Trophoblast cell (in vitro differentiated cells and primary cell): ENCODE data around the gene CSRP2.

Experiments used
- DNase-seq, 2 donors: peaks; one replicate each; pipeline ENCODE4 v3.0.0-alpha.2; 2016
- H2AFZ ChIP-seq: 2 replicates; pipeline ENCODE4 v1.6.1; 2013; ENCODE audit warnings: low read length, moderate library complexity, mild to moderate bottlenecking; ENCODE audit not compliant: insufficient read depth, poor library complexity
- H2AK5ac ChIP-seq: 2 replicates; pipeline ENCODE4 v1.6.1; 2013; ENCODE audit warnings: mild to moderate bottlenecking, low read length
- H2BK120ac ChIP-seq: 2 replicates; pipeline ENCODE4 v1.6.1; 2013; ENCODE audit warnings: low read length, mild to moderate bottlenecking, moderate library complexity; ENCODE audit not compliant: insufficient read depth, poor library complexity
- H2BK12ac ChIP-seq: 2 replicates; pipeline ENCODE4 v1.6.1; 2013; ENCODE audit warnings: mild to moderate bottlenecking, low read length, moderate library complexity
- H2BK5ac ChIP-seq: 2 replicates; pipeline ENCODE4 v1.6.1; 2013; ENCODE audit warnings: low read length, low read depth, moderate library complexity, mild to moderate bottlenecking; ENCODE audit not compliant: poor library complexity
- H3K14ac ChIP-seq: 2 replicates; pipeline ENCODE4 v1.6.1; 2013; ENCODE audit warnings: mild to moderate bottlenecking, low read length
- H3K18ac ChIP-seq: 2 replicates; pipeline ENCODE4 v1.6.1; 2013; ENCODE audit warnings: mild to moderate bottlenecking, low read length
- H3K23ac ChIP-seq: 2 replicates; pipeline ENCODE4 v1.6.1; 2013; ENCODE audit warnings: low read length
- H3K27ac ChIP-seq: 2 replicates; pipeline ENCODE4 v1.5.1; 2013; ENCODE audit warnings: low read depth, mild to moderate bottlenecking, inconsistent platforms, low read length, moderate library complexity
- H3K27me3 ChIP-seq: 2 replicates; pipeline ENCODE4 v1.6.1; 2013; ENCODE audit warnings: inconsistent platforms, mild to moderate bottlenecking, low read length, moderate library complexity; ENCODE audit not compliant: insufficient read depth
- H3K36me3 ChIP-seq, 2 experiments: 1 replicate in 1 of 2; 2 replicates in 1 of 2; pipeline ENCODE4 v1.6.1; 2013; ENCODE audit warnings: low read length in 2 of 2, mild to moderate bottlenecking in 2 of 2, moderate library complexity in 1 of 2; ENCODE audit not compliant: insufficient read depth in 2 of 2, control insufficient read depth in 1 of 2
- H3K4ac ChIP-seq: 2 replicates; pipeline ENCODE4 v1.6.1; 2013; ENCODE audit warnings: low read depth, mild to moderate bottlenecking, low read length, moderate library complexity
- H3K4me1 ChIP-seq, 2 experiments: 1 replicate in 1 of 2; 2 replicates in 1 of 2; pipeline ENCODE4 v1.6.1; 2013; ENCODE audit warnings: low read length in 2 of 2, mild to moderate bottlenecking in 2 of 2, moderate library complexity in 1 of 2; ENCODE audit not compliant: insufficient read depth in 2 of 2, control insufficient read depth in 1 of 2
- H3K4me2 ChIP-seq: 2 replicates; pipeline ENCODE4 v1.6.1; 2013; ENCODE audit warnings: inconsistent platforms, mild to moderate bottlenecking, low read length, moderate library complexity
- H3K4me3 ChIP-seq: 2 replicates; pipeline ENCODE4 v1.5.1; 2013; ENCODE audit warnings: mild to moderate bottlenecking, low read depth, low read length, inconsistent platforms
- H3K79me1 ChIP-seq: one replicate; pipeline ENCODE4 v1.6.1; 2013; ENCODE audit warnings: low read length
- H3K79me2 ChIP-seq: 2 replicates; pipeline ENCODE4 v1.6.1; 2013; ENCODE audit warnings: low read length, mild to moderate bottlenecking; ENCODE audit not compliant: control insufficient read depth, insufficient read depth, poor library complexity
- H3K9ac ChIP-seq: 2 replicates; pipeline ENCODE4 v1.6.1; 2013; ENCODE audit warnings: mild to moderate bottlenecking, low read length
- H3K9me3 ChIP-seq: 2 replicates; pipeline ENCODE4 v1.6.1; 2013; ENCODE audit warnings: low read depth, mild to moderate bottlenecking, control low read depth, inconsistent platforms, low read length; ENCODE audit not compliant: insufficient read depth
- H4K12ac ChIP-seq: 2 replicates; pipeline ENCODE4 v1.6.1; 2013; ENCODE audit warnings: low read depth, mild to moderate bottlenecking, low read length, moderate library complexity
- H4K8ac ChIP-seq: 2 replicates; pipeline ENCODE4 v1.6.1; 2013; ENCODE audit warnings: low read depth, mild to moderate bottlenecking, low read length, moderate library complexity
- H4K91ac ChIP-seq: one replicate; pipeline ENCODE4 v1.6.1; 2013; ENCODE audit warnings: low read depth, mild to moderate bottlenecking, low read length, moderate library complexity
- WGBS: extraction: QIAGEN DNeasy Blood & Tissue Kit; methylation state at CpG from one replicate; pipeline ENCODE4 v1.1.7; 2013; ENCODE audit warnings: missing lambda C conversion rate; ENCODE audit not compliant: insufficient read length, insufficient coverage; ENCODE audit errors: extremely low coverage; 5-methylcytosine and 5-hydroxymethylcytosine counted together

CSRP2 gene

DNA sequence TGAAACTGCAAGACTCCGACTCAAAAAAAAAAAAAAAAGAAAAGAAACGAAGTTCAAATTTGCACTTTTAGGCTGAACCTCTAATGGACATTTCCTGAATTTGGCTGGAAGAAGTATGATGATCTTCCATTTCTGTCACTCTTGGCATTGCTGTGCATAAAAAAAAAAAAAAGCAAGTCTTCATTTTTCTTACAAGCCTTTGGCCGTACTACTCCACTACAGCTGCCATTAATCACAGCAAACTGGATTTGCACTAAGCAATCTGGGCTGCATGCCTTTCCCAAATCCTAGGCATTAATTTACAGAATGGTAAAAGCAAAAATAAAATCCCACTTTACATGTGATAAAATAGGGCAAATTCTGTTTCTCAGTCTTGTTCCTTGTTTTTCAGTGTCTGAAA lies 7.1 kb downstream of the CSRP2 start:
- no peaks in the 10 kb centered on the region for H3K9me3 ChIP-seq
- H3K79me1 ChIP-seq, result no peaks in the 10 kb centered on the region
- no peak overlapping the region for H2BK12ac ChIP-seq
- H4K91ac ChIP-seq, result no peak overlapping the region
- no peak for DNase-seq
- no peak overlapping the region for H2AFZ ChIP-seq
- H3K36me3 ChIP-seq, result no peaks in the 10 kb centered on the region
- no peak overlapping the region for H3K23ac ChIP-seq
- no peak overlapping the region for H2BK5ac ChIP-seq
- no peak overlapping the region for H3K4ac ChIP-seq
- H3K4me2 ChIP-seq, result no peak overlapping the region
- no peak overlapping the region for H2AK5ac ChIP-seq
- H3K9ac ChIP-seq, result no peak overlapping the region
- H2BK120ac ChIP-seq, result no peak overlapping the region
- H3K27me3 ChIP-seq, result no peaks in the 10 kb centered on the region
- no peak overlapping the region for H3K4me3 ChIP-seq
- WGBS, result no CpG with 5 or more reads among the region's 3 CpGs
- no peaks in the 10 kb centered on the region for H3K4me1 ChIP-seq
- H3K18ac ChIP-seq, result no peak overlapping the region
- no peak overlapping the region for H4K8ac ChIP-seq
- no peak overlapping the region for H3K14ac ChIP-seq
- no peaks in the 10 kb centered on the region for H3K79me2 ChIP-seq
- no peak overlapping the region for H4K12ac ChIP-seq
- no peak overlapping the region for H3K27ac ChIP-seq

GRCh38 chr12:76871082-76871481 lies 7.7 kb downstream of the CSRP2 start:
- Histone ChIP-seq H3K79me2 (no peaks in the 10 kb centered on the region), H2BK5ac (no peak overlapping the region), H3K18ac (no peak overlapping the region), H2AK5ac (no peak overlapping the region), H3K4me3 (no peak overlapping the region), H3K36me3 (no peaks in the 10 kb centered on the region), H3K4me2 (no peak overlapping the region), H4K12ac (no peak overlapping the region), H3K9ac (no peak overlapping the region), H3K9me3 (no peaks in the 10 kb centered on the region), H3K14ac (no peak overlapping the region), H2BK12ac (no peak overlapping the region), H4K8ac (no peak overlapping the region), H3K23ac (no peak overlapping the region), H3K27me3 (no peaks in the 10 kb centered on the region), H2BK120ac (no peak overlapping the region), H3K27ac (no peak overlapping the region), H3K4ac (no peak overlapping the region), H4K91ac (no peak overlapping the region), H3K79me1 (no peaks in the 10 kb centered on the region), H2AFZ (no peak overlapping the region), H3K4me1 (no peaks in the 10 kb centered on the region)
- DNase-seq, result no peak
- WGBS, result no CpG with 5 or more reads among the region's 2 CpGs

DNA sequence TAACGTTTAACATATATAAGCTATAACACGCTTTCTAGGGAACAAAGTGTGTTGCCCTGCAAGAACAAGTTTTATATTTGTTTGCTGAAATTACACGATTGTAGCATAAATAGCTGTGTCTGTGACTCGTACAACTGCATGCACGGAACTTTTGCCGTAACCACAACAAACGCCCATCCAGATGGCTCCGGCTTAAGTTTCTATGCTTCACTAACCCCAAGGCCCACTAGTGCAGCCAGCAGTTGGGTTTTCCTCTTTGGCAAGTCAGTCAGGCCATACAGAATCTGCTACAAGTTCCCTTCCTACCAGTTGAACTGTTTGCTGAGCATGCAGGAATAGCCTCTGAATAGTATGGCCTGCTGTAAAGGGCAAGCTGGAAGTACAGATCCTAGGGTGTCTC lies 12.1 kb downstream of the CSRP2 start:
- WGBS, result no CpG with 5 or more reads among the region's 8 CpGs
- no peak overlapping the region for H3K27ac ChIP-seq
- H3K4me3 ChIP-seq, result no peak overlapping the region
- H3K9me3 ChIP-seq, result no peaks in the 10 kb centered on the region
- H3K4me1 ChIP-seq, result peaks cover 0 to 5% of the 10 kb centered on the region in 2 experiments
- no peak overlapping the region for H3K9ac ChIP-seq
- H2AFZ ChIP-seq, result no peak overlapping the region
- H4K12ac ChIP-seq, result no peak overlapping the region
- no peak for DNase-seq
- no peak overlapping the region for H4K8ac ChIP-seq
- H3K36me3 ChIP-seq, result peaks cover 0 to 3% of the 10 kb centered on the region in 2 experiments
- H4K91ac ChIP-seq, result no peak overlapping the region
- no peak overlapping the region for H3K23ac ChIP-seq
- H2AK5ac ChIP-seq, result no peak overlapping the region
- H3K27me3 ChIP-seq, result no peaks in the 10 kb centered on the region
- H2BK120ac ChIP-seq, result no peak overlapping the region
- no peak overlapping the region for H3K4me2 ChIP-seq
- H3K18ac ChIP-seq, result no peak overlapping the region
- H3K79me2 ChIP-seq, result no peaks in the 10 kb centered on the region
- no peak overlapping the region for H3K14ac ChIP-seq
- H2BK12ac ChIP-seq, result no peak overlapping the region
- no peak overlapping the region for H3K4ac ChIP-seq
- H2BK5ac ChIP-seq, result no peak overlapping the region
- H3K79me1 ChIP-seq, result no peaks in the 10 kb centered on the region

- Histone ChIP-seq H3K18ac (no peak overlapping the region), H3K27ac (no peak overlapping the region), H2BK120ac (no peak overlapping the region), H2BK12ac (no peak overlapping the region), H3K79me2 (no peaks in the 10 kb centered on the region), H2AK5ac (no peak overlapping the region), H4K91ac (no peak overlapping the region), H3K4me3 (no peak overlapping the region), H3K79me1 (no peaks in the 10 kb centered on the region), H2BK5ac (no peak overlapping the region), H3K4ac (no peak overlapping the region), H3K4me1 (peaks cover 0 to 5% of the 10 kb centered on the region in 2 experiments), H3K9me3 (no peaks in the 10 kb centered on the region), H3K23ac (no peak overlapping the region), H3K9ac (no peak overlapping the region), H3K4me2 (no peak overlapping the region), H2AFZ (no peak overlapping the region), H4K12ac (no peak overlapping the region), H3K36me3 (peaks cover 0 to 3% of the 10 kb centered on the region in 2 experiments), H3K14ac (no peak overlapping the region), H4K8ac (no peak overlapping the region), H3K27me3 (no peaks in the 10 kb centered on the region)
- peak in 1 of 2 donors; percentile 20 for DNase-seq
- WGBS, result 100% methylated on average over 1 of the region's 8 CpGs
These were observed 12.7 kb downstream of the CSRP2 start for GRCh38 chr12:76866151-76866567.
